ENCODE measurements around the gene GRHPR. TPM values are rescaled to one million over a fixed set of nuclear protein-coding genes. Genes with fewer than 3 reads are reported as not detected.

GRHPR gene
- polyA plus RNA-seq, 1 donor, result 115 TPM

GRCh38 chr9:37381094-37381741, 41.3 kb upstream of the GRHPR start:
- H3K9me3 ChIP-seq (ENCODE audit: control insufficient read depth, low read depth, low read length), result no peaks in the 10 kb centered on the region
- H3K27me3 ChIP-seq (ENCODE audit: control insufficient read depth, insufficient read depth, low read length), result no peaks in the 10 kb centered on the region
- no peak overlapping the region for H3K4me3 ChIP-seq (ENCODE audit: low read length)
- no peaks in the 10 kb centered on the region for H3K36me3 ChIP-seq (ENCODE audit: control insufficient read depth, insufficient read depth, low read length)
- no peak overlapping the region for H3K27ac ChIP-seq (ENCODE audit: low read length)
- no CpG with 5 or more reads among the region's 11 CpGs for WGBS (ENCODE audit: insufficient coverage, low lambda C conversion rate)
- H3K4me1 ChIP-seq (ENCODE audit: control insufficient read depth, insufficient read depth, low read length), result no peaks in the 10 kb centered on the region
- no peak for DNase-seq

GRCh38 chr9:37382161-37382981, 40.1 kb upstream of the GRHPR start:
- Histone ChIP-seq H3K9me3 (ENCODE audit: control insufficient read depth, low read depth, low read length) (no peaks in the 10 kb centered on the region), H3K27ac (ENCODE audit: low read length) (no peak overlapping the region), H3K27me3 (ENCODE audit: control insufficient read depth, insufficient read depth, low read length) (no peaks in the 10 kb centered on the region), H3K4me3 (ENCODE audit: low read length) (no peak overlapping the region), H3K4me1 (ENCODE audit: control insufficient read depth, insufficient read depth, low read length) (no peaks in the 10 kb centered on the region), H3K36me3 (ENCODE audit: control insufficient read depth, insufficient read depth, low read length) (no peaks in the 10 kb centered on the region)
- WGBS (ENCODE audit: insufficient coverage, low lambda C conversion rate), result 83% methylated on average over 1 of the region's 14 CpGs
- no peak for DNase-seq

- no peaks in the 10 kb centered on the region for H3K9me3 ChIP-seq (ENCODE audit: control insufficient read depth, low read depth, low read length)
- H3K4me3 ChIP-seq (ENCODE audit: low read length), result no peak overlapping the region
- no CpG with 5 or more reads among the region's 5 CpGs for WGBS (ENCODE audit: insufficient coverage, low lambda C conversion rate)
- H3K27ac ChIP-seq (ENCODE audit: low read length), result no peak overlapping the region
- H3K36me3 ChIP-seq (ENCODE audit: control insufficient read depth, insufficient read depth, low read length), result no peaks in the 10 kb centered on the region
- no peak for DNase-seq
- H3K4me1 ChIP-seq (ENCODE audit: control insufficient read depth, insufficient read depth, low read length), result no peaks in the 10 kb centered on the region
- H3K27me3 ChIP-seq (ENCODE audit: control insufficient read depth, insufficient read depth, low read length), result no peaks in the 10 kb centered on the region
Measured at GRCh38 chr9:37382982-37383357, 39.5 kb upstream of the GRHPR start.

DNA sequence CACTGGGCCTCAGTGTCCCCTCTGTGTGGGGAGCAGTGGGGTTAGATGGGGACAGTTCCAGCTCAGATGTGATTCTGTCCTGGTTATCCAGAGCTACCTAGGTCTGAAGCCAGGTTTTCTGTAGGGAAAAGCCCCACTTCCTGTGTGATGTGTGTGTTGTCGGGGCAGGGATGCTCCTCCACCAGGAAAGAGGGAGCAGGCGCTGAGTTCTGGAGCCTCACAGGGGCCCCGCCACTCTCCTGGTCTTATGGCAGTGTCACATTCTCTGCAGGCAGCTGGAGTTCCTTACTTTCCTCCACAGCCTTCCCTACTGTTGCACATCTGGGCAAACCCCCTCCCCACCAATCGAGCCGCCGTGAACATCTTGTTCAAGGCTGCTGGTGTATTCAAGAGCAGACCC, 39.1 kb upstream of the GRHPR start:
- DNase-seq, result no peak
- Histone ChIP-seq H3K36me3 (ENCODE audit: control insufficient read depth, insufficient read depth, low read length) (no peaks in the 10 kb centered on the region), H3K4me1 (ENCODE audit: control insufficient read depth, insufficient read depth, low read length) (no peaks in the 10 kb centered on the region), H3K4me3 (ENCODE audit: low read length) (no peak overlapping the region), H3K27ac (ENCODE audit: low read length) (no peak overlapping the region), H3K27me3 (ENCODE audit: control insufficient read depth, insufficient read depth, low read length) (no peaks in the 10 kb centered on the region), H3K9me3 (ENCODE audit: control insufficient read depth, low read depth, low read length) (no peaks in the 10 kb centered on the region)
- WGBS (ENCODE audit: insufficient coverage, low lambda C conversion rate), result no CpG with 5 or more reads among the region's 6 CpGs

GRCh38 chr9:37383876-37384746, 38.4 kb upstream of the GRHPR start:
- no CpG with 5 or more reads among the region's 12 CpGs for WGBS (ENCODE audit: insufficient coverage, low lambda C conversion rate)
- Histone ChIP-seq H3K9me3 (ENCODE audit: control insufficient read depth, low read depth, low read length) (no peaks in the 10 kb centered on the region), H3K4me3 (ENCODE audit: low read length) (no peak overlapping the region), H3K4me1 (ENCODE audit: control insufficient read depth, insufficient read depth, low read length) (no peaks in the 10 kb centered on the region), H3K36me3 (ENCODE audit: control insufficient read depth, insufficient read depth, low read length) (no peaks in the 10 kb centered on the region), H3K27me3 (ENCODE audit: control insufficient read depth, insufficient read depth, low read length) (no peaks in the 10 kb centered on the region), H3K27ac (ENCODE audit: low read length) (no peak overlapping the region)
- no peak for DNase-seq

DNA sequence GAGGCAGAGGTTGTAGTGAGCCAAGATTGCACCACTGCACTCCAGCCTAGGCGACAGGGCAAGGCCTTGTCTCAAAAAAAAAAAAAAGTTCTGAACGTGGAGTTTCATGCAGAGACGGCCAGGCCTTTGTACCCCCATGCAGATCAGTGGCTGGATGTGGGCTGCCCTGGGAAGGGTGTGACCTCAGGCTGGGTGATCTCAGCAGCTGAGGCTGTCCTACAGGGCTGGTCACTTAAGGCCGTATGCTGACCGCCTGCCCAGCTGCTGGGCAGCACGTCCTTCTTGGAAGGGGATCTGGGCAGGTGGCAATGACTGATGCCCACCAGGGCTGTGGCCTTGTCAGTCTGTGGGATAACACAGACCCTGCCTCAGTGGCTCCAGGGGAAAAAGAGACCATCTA, 37.2 kb upstream of the GRHPR start:
- no peak for DNase-seq
- Histone ChIP-seq H3K27ac (ENCODE audit: low read length) (no peak overlapping the region), H3K4me1 (ENCODE audit: control insufficient read depth, insufficient read depth, low read length) (no peaks in the 10 kb centered on the region), H3K4me3 (ENCODE audit: low read length) (no peak overlapping the region), H3K36me3 (ENCODE audit: control insufficient read depth, insufficient read depth, low read length) (no peaks in the 10 kb centered on the region), H3K9me3 (ENCODE audit: control insufficient read depth, low read depth, low read length) (no peaks in the 10 kb centered on the region), H3K27me3 (ENCODE audit: control insufficient read depth, insufficient read depth, low read length) (no peaks in the 10 kb centered on the region)
- no CpG with 5 or more reads among the region's 6 CpGs for WGBS (ENCODE audit: insufficient coverage, low lambda C conversion rate)

DNA sequence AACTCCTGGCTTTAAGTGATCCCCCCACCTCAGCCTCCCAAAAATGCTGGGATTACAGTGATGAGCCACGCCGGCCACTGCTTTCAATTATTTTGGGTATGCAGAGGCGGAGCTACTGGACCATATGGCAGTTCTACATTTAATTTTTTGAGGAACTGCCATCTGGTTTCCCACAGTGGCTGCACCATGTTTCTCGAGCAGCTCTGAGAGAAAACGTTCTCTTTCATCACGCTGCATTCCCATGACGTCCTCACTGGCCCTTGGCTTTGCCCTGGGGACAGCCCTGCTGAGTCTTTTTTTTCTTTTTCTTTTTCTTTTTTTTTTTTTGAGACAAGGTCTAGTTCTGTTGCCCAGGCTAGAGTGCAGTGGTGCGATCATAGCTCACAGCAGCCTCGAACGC, 35.5 kb upstream of the GRHPR start:
- no peak for DNase-seq
- Histone ChIP-seq H3K27ac (ENCODE audit: low read length) (no peak overlapping the region), H3K9me3 (ENCODE audit: control insufficient read depth, low read depth, low read length) (no peaks in the 10 kb centered on the region), H3K4me1 (ENCODE audit: control insufficient read depth, insufficient read depth, low read length) (no peaks in the 10 kb centered on the region), H3K36me3 (ENCODE audit: control insufficient read depth, insufficient read depth, low read length) (no peaks in the 10 kb centered on the region), H3K4me3 (ENCODE audit: low read length) (no peak overlapping the region), H3K27me3 (ENCODE audit: control insufficient read depth, insufficient read depth, low read length) (no peaks in the 10 kb centered on the region)
- WGBS (ENCODE audit: insufficient coverage, low lambda C conversion rate), result 90% methylated on average over 2 of the region's 10 CpGs

DNA sequence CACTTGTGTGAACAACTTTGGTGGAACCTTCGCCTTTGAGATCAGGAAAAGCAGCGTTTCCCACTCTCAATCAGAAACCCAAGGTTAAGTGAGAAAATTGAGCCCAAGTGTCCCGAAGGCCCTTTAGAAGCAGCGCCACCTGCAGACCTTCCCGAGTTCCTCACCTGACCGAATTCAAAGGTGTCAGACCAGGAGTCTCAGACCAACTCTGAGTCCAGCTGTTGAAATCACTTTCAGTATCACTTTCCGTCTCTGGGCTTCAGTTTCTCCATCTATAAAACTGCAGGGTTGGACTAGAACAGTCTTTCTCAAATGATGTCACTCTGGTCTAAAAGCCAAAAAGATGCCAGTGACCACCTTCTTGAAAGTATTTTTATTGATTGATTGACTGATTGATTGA, 31.7 kb upstream of the GRHPR start:
- H3K9me3 ChIP-seq (ENCODE audit: control insufficient read depth, low read depth, low read length), result no peaks in the 10 kb centered on the region
- H3K4me1 ChIP-seq (ENCODE audit: control insufficient read depth, insufficient read depth, low read length), result no peaks in the 10 kb centered on the region
- DNase-seq, result peak; percentile 47 to 52
- H3K4me3 ChIP-seq (ENCODE audit: low read length), result no peak overlapping the region
- WGBS (ENCODE audit: insufficient coverage, low lambda C conversion rate), result 80% methylated on average over 1 of the region's 7 CpGs
- H3K36me3 ChIP-seq (ENCODE audit: control insufficient read depth, insufficient read depth, low read length), result no peaks in the 10 kb centered on the region
- H3K27me3 ChIP-seq (ENCODE audit: control insufficient read depth, insufficient read depth, low read length), result no peaks in the 10 kb centered on the region
- no peak overlapping the region for H3K27ac ChIP-seq (ENCODE audit: low read length)

DNA sequence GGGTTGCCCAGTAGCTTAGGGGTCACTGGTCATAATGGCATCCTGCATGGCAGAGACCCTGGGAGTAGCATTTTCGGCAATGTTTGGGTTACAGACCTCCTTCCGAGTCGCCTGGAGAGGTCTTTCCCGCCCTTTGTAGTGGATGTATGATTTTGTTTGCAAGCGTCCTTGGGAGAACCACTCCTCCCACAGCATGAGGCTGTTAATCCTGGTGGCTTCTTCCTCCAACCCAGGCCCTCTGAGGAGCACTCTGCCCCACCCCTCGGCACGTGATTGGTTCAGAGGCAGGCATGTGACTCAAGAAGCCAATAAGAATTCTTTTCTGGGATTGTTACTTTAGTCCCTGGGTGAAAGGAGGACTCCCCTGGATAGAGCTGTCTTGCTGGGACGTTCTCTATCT, 30.2 kb upstream of the GRHPR start:
- no peaks in the 10 kb centered on the region for H3K36me3 ChIP-seq (ENCODE audit: control insufficient read depth, insufficient read depth, low read length)
- H3K27ac ChIP-seq (ENCODE audit: low read length), result no peak overlapping the region
- DNase-seq, result no peak
- no CpG with 5 or more reads among the region's 8 CpGs for WGBS (ENCODE audit: insufficient coverage, low lambda C conversion rate)
- H3K9me3 ChIP-seq (ENCODE audit: control insufficient read depth, low read depth, low read length), result no peaks in the 10 kb centered on the region
- no peaks in the 10 kb centered on the region for H3K4me1 ChIP-seq (ENCODE audit: control insufficient read depth, insufficient read depth, low read length)
- no peaks in the 10 kb centered on the region for H3K27me3 ChIP-seq (ENCODE audit: control insufficient read depth, insufficient read depth, low read length)
- no peak overlapping the region for H3K4me3 ChIP-seq (ENCODE audit: low read length)

- no CpG with 5 or more reads among the region's 12 CpGs for WGBS (ENCODE audit: insufficient coverage, low lambda C conversion rate)
- no peak overlapping the region for H3K27ac ChIP-seq (ENCODE audit: low read length)
Measured at GRCh38 chr9:37395229-37395628, 27.3 kb upstream of the GRHPR start.

More at GRCh38 chr9:37395229-37395628, 27.3 kb upstream of the GRHPR start:
- Histone ChIP-seq H3K36me3 (ENCODE audit: control insufficient read depth, insufficient read depth, low read length) (no peaks in the 10 kb centered on the region), H3K9me3 (ENCODE audit: control insufficient read depth, low read depth, low read length) (no peaks in the 10 kb centered on the region), H3K4me1 (ENCODE audit: control insufficient read depth, insufficient read depth, low read length) (no peaks in the 10 kb centered on the region), H3K27me3 (ENCODE audit: control insufficient read depth, insufficient read depth, low read length) (no peaks in the 10 kb centered on the region), H3K4me3 (ENCODE audit: low read length) (no peak overlapping the region)
- no peak for DNase-seq
